DND-41 (cell line): ENCODE results near the gene NECAB3.

Experiments
- ATAC-seq: fragments of 200-7000 bp; cut with Tn5 transposase; 3 replicates; pipeline ENCODE4 v1.9.1; 2021; ENCODE audit warnings: low read depth; ENCODE audit not compliant: insufficient read depth
- DNase-seq: peaks from one replicate; pipeline ENCODE4 v3.0.0-alpha.2; 2020
- H2AFZ ChIP-seq: 2 replicates; pipeline ENCODE4 v1.6.0; 2012; ENCODE audit warnings: low read depth, low read length
- H3K27ac ChIP-seq: 2 replicates; pipeline ENCODE4 v1.5.1; 2012; ENCODE audit warnings: low read length, inconsistent platforms
- H3K27me3 ChIP-seq: fragments of 200-600 bp; sonication (generic); 2 replicates; pipeline ENCODE4 v1.6.0; 2012; ENCODE audit warnings: low read length, mild to moderate bottlenecking, inconsistent platforms; ENCODE audit not compliant: insufficient read depth, poor library complexity
- H3K36me3 ChIP-seq: 2 replicates; pipeline ENCODE4 v1.5.1; 2012; ENCODE audit warnings: low read length, inconsistent platforms; ENCODE audit not compliant: insufficient read depth
- H3K4me1 ChIP-seq: 2 replicates; pipeline ENCODE4 v1.5.1; 2012; ENCODE audit warnings: mild to moderate bottlenecking, low read length; ENCODE audit not compliant: insufficient read depth
- H3K4me2 ChIP-seq: 2 replicates; pipeline ENCODE4 v1.6.0; 2012; ENCODE audit warnings: mild to moderate bottlenecking, moderate library complexity, low read length, inconsistent platforms; ENCODE audit not compliant: insufficient read depth
- H3K4me3 ChIP-seq, 2 experiments: fragments of 200-600 bp in 1 of 2; shearing (Covaris generic) in 1 of 2; 2 replicates each; pipeline ENCODE4 v1.5.1; 2012 to 2016; ENCODE audit warnings: inconsistent platforms in 2 of 2, low read length in 2 of 2, mild to moderate bottlenecking in 2 of 2, low read depth in 1 of 2, moderate library complexity in 1 of 2
- H3K79me2 ChIP-seq: 2 replicates; pipeline ENCODE4 v1.6.0; 2012; ENCODE audit warnings: low read length, inconsistent platforms; ENCODE audit not compliant: insufficient read depth
- H3K9ac ChIP-seq: 2 replicates; pipeline ENCODE4 v1.6.0; 2012; ENCODE audit warnings: low read depth, mild to moderate bottlenecking, inconsistent platforms, low read length, moderate library complexity
- H3K9me3 ChIP-seq: 2 replicates; pipeline ENCODE4 v1.5.1; 2012; ENCODE audit warnings: low read length, moderate library complexity, mild to moderate bottlenecking, inconsistent platforms; ENCODE audit not compliant: insufficient read depth, severe bottlenecking
- H4K20me1 ChIP-seq: 2 replicates; pipeline ENCODE4 v1.6.0; 2012; ENCODE audit warnings: low read length; ENCODE audit not compliant: insufficient read depth
- EZH2 ChIP-seq: IDR thresholded peaks from 3 replicates; pipeline ENCODE4 v1.6.1; 2012; ENCODE audit warnings: borderline replicate concordance, low read depth, mild to moderate bottlenecking, moderate library complexity, low read length, inconsistent platforms; ENCODE audit not compliant: severe bottlenecking
- TF ChIP-seq, protein P1 (sequence below): IDR thresholded peaks from 2 replicates; pipeline ENCODE4 v1.5.1; 2012; ENCODE audit warnings: borderline replicate concordance, low read length, moderate library complexity, mild to moderate bottlenecking; ENCODE audit not compliant: poor library complexity, severe bottlenecking; ENCODE audit errors: extremely low read depth

NECAB3 gene

GRCh38 chr20:33693741-33694638, 19.8 kb upstream of the NECAB3 start:
- Histone ChIP-seq H3K4me3 (no peak overlapping the region), H3K79me2 (no peaks in the 10 kb centered on the region), H3K27me3 (no peaks in the 10 kb centered on the region), H4K20me1 (no peaks in the 10 kb centered on the region), H3K4me2 (no peak overlapping the region), H3K4me1 (peaks cover 23% of the 10 kb centered on the region), H3K27ac (no peak overlapping the region), H3K9me3 (no peaks in the 10 kb centered on the region), H2AFZ (no peak overlapping the region), H3K9ac (no peak overlapping the region), H3K36me3 (no peaks in the 10 kb centered on the region)
- DNase-seq (no peak), ATAC-seq (no peak)
- TF ChIP-seq, protein P1, sequence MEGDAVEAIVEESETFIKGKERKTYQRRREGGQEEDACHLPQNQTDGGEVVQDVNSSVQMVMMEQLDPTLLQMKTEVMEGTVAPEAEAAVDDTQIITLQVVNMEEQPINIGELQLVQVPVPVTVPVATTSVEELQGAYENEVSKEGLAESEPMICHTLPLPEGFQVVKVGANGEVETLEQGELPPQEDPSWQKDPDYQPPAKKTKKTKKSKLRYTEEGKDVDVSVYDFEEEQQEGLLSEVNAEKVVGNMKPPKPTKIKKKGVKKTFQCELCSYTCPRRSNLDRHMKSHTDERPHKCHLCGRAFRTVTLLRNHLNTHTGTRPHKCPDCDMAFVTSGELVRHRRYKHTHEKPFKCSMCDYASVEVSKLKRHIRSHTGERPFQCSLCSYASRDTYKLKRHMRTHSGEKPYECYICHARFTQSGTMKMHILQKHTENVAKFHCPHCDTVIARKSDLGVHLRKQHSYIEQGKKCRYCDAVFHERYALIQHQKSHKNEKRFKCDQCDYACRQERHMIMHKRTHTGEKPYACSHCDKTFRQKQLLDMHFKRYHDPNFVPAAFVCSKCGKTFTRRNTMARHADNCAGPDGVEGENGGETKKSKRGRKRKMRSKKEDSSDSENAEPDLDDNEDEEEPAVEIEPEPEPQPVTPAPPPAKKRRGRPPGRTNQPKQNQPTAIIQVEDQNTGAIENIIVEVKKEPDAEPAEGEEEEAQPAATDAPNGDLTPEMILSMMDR = no peak
- no peak for TF ChIP-seq EZH2

DNA sequence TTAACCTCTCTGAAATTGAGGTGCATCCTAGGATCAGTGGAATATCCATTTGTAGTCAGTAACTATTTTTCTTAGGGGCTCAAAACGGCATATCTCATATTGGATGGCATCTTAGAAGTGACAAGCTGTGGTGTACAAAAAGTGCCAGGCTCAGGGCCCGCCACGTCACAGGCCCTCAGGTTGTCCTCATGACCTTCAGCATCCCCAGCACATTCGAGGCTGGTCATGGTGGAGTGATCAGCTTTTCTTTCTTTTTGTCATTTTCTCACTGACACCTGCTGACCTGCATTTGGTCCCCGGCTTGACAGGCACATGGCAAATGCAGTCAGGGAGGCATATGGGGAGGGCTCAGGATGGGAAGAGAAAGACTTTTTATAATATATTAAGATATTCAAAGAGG, 19.1 kb upstream of the NECAB3 start:
- H4K20me1 ChIP-seq = no peaks in the 10 kb centered on the region
- H3K36me3 ChIP-seq = no peaks in the 10 kb centered on the region
- no peaks in the 10 kb centered on the region for H3K27me3 ChIP-seq
- TF ChIP-seq EZH2 = no peak
- TF ChIP-seq, protein P1 = no peak
- no peaks in the 10 kb centered on the region for H3K9me3 ChIP-seq
- peaks cover 26% of the 10 kb centered on the region for H3K4me1 ChIP-seq
- H3K79me2 ChIP-seq = no peaks in the 10 kb centered on the region
- no peak overlapping the region for H3K4me3 ChIP-seq
- H2AFZ ChIP-seq = no peak overlapping the region
- ATAC-seq = no peak
- no peak overlapping the region for H3K4me2 ChIP-seq
- no peak overlapping the region for H3K27ac ChIP-seq
- no peak overlapping the region for H3K9ac ChIP-seq
- no peak for DNase-seq

- Histone ChIP-seq H3K36me3 (peaks cover 7% of the 10 kb centered on the region; the same call in 1 of the 2 replicates), H3K79me2 (peaks cover 11% of the 10 kb centered on the region), H3K4me3 (peak overlapping the region in 1 of 2 experiments; percentile 13; a peak in 1 of 4 replicates), H4K20me1 (peaks cover 7% of the 10 kb centered on the region), H3K9ac (peak overlapping the region; percentile 28), H3K27me3 (no peaks in the 10 kb centered on the region), H3K27ac (peak overlapping the region; percentile 66), H3K4me1 (peaks cover 38% of the 10 kb centered on the region), H3K4me2 (peak overlapping the region; percentile 48), H3K9me3 (no peaks in the 10 kb centered on the region), H2AFZ (no peak overlapping the region)
- no peak for TF ChIP-seq EZH2
- TF ChIP-seq, protein P1 = no peak
- peak; percentile 85 for DNase-seq
- peak; percentile 61 for ATAC-seq
Observed at GRCh38 chr20:33689973-33690372, 15.7 kb upstream of the NECAB3 start.
